ENCODE measurements around the gene POLD1. TPM values are rescaled to one million over a fixed set of nuclear protein-coding genes. Genes with fewer than 3 reads are reported as not detected.

POLD1 gene
- total RNA-seq, 6 experiments from 2014 or later = 21.7 to 37.8 (median 33.7) TPM

DNA sequence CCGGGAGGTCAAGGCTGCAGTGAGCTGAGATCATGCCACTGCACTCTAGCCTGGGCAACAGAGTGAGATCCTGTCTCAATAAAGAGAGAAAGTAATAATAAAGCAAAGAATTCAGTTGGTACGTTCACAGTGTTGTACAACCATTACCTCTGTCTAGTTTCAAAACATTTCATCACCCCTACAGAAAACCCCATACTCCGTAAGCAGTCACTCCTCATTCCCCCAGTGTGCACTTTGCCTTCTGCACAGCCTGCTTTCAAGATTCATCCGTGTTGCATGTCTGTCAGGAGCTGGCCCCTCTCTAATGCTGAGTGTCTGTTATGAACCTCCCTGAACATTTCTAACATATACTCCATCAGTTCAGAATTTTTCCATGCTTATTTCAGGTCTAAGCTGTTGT, 9.4 kb downstream of the POLD1 start:
- no peak overlapping the region for H3K4me3 Mint-ChIP-seq
- H3K4me1 Mint-ChIP-seq (ENCODE audit: low read depth) = no peaks in the 10 kb centered on the region
- no peaks in the 10 kb centered on the region for H3K9me3 Mint-ChIP-seq
- DNase-seq = no peak
- TF ChIP-seq CTCF (IDR thresholded peaks at IDR 0.05) = no peak
- H3K27me3 Mint-ChIP-seq (ENCODE audit: insufficient read depth) = no peaks in the 10 kb centered on the region; the same call in 1 of the 2 replicates
- H3K27ac Mint-ChIP-seq = no peak overlapping the region
- H3K36me3 Mint-ChIP-seq (ENCODE audit: low read depth) = peaks cover 9% of the 10 kb centered on the region; the same call in 1 of the 2 replicates

DNA sequence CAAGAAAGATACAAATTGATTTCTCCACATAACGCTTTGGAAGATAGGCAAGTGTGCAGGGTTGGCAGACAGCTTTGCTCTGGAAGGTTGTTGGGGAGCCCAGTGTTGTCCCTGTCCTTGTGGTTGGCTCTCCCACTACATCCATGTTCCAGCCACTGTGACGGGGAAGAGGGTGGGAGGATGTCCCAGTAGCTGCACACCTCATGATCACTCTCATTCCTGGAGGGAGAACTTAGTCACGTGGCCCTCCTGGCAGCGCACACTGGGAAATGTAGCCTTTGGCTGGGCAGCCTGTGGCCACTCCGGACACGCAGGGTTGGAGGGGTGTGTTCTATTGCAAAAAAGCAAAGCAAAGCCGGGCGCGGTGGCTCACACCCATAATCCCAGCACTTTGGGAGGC, 9.9 kb downstream of the POLD1 start:
- TF ChIP-seq CTCF (IDR thresholded peaks at IDR 0.05) = no peak
- peaks cover 9% of the 10 kb centered on the region; the same call in 1 of the 2 replicates for H3K36me3 Mint-ChIP-seq (ENCODE audit: low read depth)
- H3K4me3 Mint-ChIP-seq = no peak overlapping the region

DNA sequence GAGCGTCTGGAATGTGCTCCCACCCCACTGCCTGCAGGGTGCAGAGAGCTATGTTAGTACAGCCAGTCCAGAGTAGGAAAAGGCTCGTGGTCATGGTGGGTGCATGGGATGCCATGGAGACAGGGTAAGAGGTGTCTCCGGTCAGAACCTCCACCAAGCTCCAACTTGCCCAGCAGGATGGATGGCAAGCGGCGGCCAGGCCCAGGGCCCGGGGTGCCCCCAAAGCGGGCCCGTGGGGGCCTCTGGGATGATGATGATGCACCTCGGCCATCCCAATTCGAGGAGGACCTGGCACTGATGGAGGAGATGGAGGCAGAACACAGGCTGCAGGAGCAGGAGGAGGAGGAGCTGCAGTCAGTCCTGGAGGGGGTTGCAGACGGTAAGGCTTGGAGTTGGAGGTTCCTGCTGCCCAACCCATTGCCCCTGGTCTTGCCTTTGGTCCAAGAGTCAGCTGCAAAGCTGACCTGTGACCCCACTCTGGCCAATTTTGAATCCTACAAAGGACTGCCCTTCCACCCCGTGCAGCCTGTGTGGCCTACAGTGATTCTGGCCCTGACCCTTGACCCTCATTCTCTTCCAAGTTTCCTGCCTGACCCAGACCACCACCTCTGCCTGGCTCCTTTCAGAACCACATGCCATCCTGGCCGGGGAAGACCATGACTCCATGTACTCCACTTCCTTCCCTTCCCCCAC, 14.7 kb downstream of the POLD1 start:
- no peaks in the 10 kb centered on the region for H3K9me3 Mint-ChIP-seq
- H3K27ac Mint-ChIP-seq = no peak overlapping the region
- no peak for TF ChIP-seq CTCF (IDR thresholded peaks at IDR 0.05)
- H3K27me3 Mint-ChIP-seq (ENCODE audit: insufficient read depth) = no peaks in the 10 kb centered on the region; the same call in 1 of the 2 replicates
- H3K4me1 Mint-ChIP-seq (ENCODE audit: low read depth) = no peaks in the 10 kb centered on the region
- H3K4me3 Mint-ChIP-seq = no peak overlapping the region
- H3K36me3 Mint-ChIP-seq (ENCODE audit: low read depth) = peaks cover 10% of the 10 kb centered on the region; the same call in 1 of the 2 replicates
- no peak for DNase-seq

More for the DNA sequence above, 9.9 kb downstream of the POLD1 start:
- H3K4me1 Mint-ChIP-seq (ENCODE audit: low read depth) = no peaks in the 10 kb centered on the region
- no peaks in the 10 kb centered on the region for H3K9me3 Mint-ChIP-seq
- no peak for DNase-seq
- no peaks in the 10 kb centered on the region; the same call in 1 of the 2 replicates for H3K27me3 Mint-ChIP-seq (ENCODE audit: insufficient read depth)
- H3K27ac Mint-ChIP-seq = no peak overlapping the region

GRCh38 chr19:50399368-50399745, 15.2 kb downstream of the POLD1 start:
- H3K4me1 Mint-ChIP-seq (ENCODE audit: low read depth) = no peaks in the 10 kb centered on the region
- no peak for TF ChIP-seq CTCF (IDR thresholded peaks at IDR 0.05)
- DNase-seq = no peak
- no peak overlapping the region for H3K27ac Mint-ChIP-seq
- no peak overlapping the region for H3K4me3 Mint-ChIP-seq
- no peaks in the 10 kb centered on the region; the same call in 1 of the 2 replicates for H3K27me3 Mint-ChIP-seq (ENCODE audit: insufficient read depth)
- peaks cover 14% of the 10 kb centered on the region; the same call in 1 of the 2 replicates for H3K36me3 Mint-ChIP-seq (ENCODE audit: low read depth)
- no peaks in the 10 kb centered on the region for H3K9me3 Mint-ChIP-seq

GRCh38 chr19:50401605-50402450, 17.7 kb downstream of the POLD1 start:
- no peak for DNase-seq
- no peaks in the 10 kb centered on the region for H3K9me3 Mint-ChIP-seq
- H3K4me3 Mint-ChIP-seq = no peak overlapping the region
- H3K36me3 Mint-ChIP-seq (ENCODE audit: low read depth) = peaks cover 10% of the 10 kb centered on the region; the same call in 1 of the 2 replicates
- no peaks in the 10 kb centered on the region; the same call in 1 of the 2 replicates for H3K27me3 Mint-ChIP-seq (ENCODE audit: insufficient read depth)
- TF ChIP-seq CTCF (IDR thresholded peaks at IDR 0.05) = peak; percentile 17; the same call in 1 of the 2 replicates
- no peak overlapping the region for H3K27ac Mint-ChIP-seq
- H3K4me1 Mint-ChIP-seq (ENCODE audit: low read depth) = no peaks in the 10 kb centered on the region
